NT2/D1 (cell line): ENCODE data around the gene TP53I11.

Source experiments
- DNase-seq: peaks from one replicate; pipeline ENCODE4 v3.0.0-alpha.2; 2011; ENCODE audit warnings: low read depth, low spot score
- H3K27me3 ChIP-seq: 2 replicates; pipeline ENCODE4 v1.6.0; 2011; ENCODE audit warnings: mild to moderate bottlenecking; ENCODE audit not compliant: insufficient read length, insufficient read depth
- H3K36me3 ChIP-seq: 2 replicates; pipeline ENCODE4 v1.6.1; 2011; ENCODE audit warnings: mild to moderate bottlenecking, low read length, mixed read lengths; ENCODE audit not compliant: insufficient read depth, insufficient read length
- H3K4me1 ChIP-seq: 2 replicates; pipeline ENCODE4 v1.5.1; 2011; ENCODE audit not compliant: insufficient read depth, insufficient read length
- H3K4me3 ChIP-seq: 2 replicates; pipeline ENCODE4 v1.5.1; 2011; ENCODE audit warnings: low read depth; ENCODE audit not compliant: insufficient read length
- H3K9ac ChIP-seq: 2 replicates; pipeline ENCODE4 v1.6.0; 2011; ENCODE audit warnings: low read depth; ENCODE audit not compliant: insufficient read length
- H3K9me3 ChIP-seq: 2 replicates; pipeline ENCODE4 v1.5.1; 2011; ENCODE audit warnings: mild to moderate bottlenecking, low read length; ENCODE audit not compliant: insufficient read depth
- SUZ12 ChIP-seq: IDR thresholded peaks from 2 replicates; pipeline ENCODE4 v1.6.1; 2011; ENCODE audit not compliant: insufficient read length, insufficient read depth; ENCODE audit errors: extremely low read depth
- YY1 ChIP-seq: IDR thresholded peaks from 2 replicates; pipeline ENCODE4 v1.6.1; 2011; ENCODE audit not compliant: insufficient read length, insufficient read depth
- ZNF274 ChIP-seq: IDR thresholded peaks from 2 replicates; pipeline ENCODE4 v1.6.1; 2011; ENCODE audit warnings: mild to moderate bottlenecking, low read depth, low read length

The TP53I11 gene

GRCh38 chr11:44936951-44937543, 13.6 kb downstream of the TP53I11 start:
- Histone ChIP-seq H3K27me3 (no peaks in the 10 kb centered on the region), H3K9me3 (no peaks in the 10 kb centered on the region), H3K4me1 (peaks cover 53% of the 10 kb centered on the region), H3K36me3 (peaks cover 63% of the 10 kb centered on the region), H3K4me3 (no peak overlapping the region), H3K9ac (no peak overlapping the region)
- TF ChIP-seq ZNF274, result no peak
- no peak for TF ChIP-seq YY1
- TF ChIP-seq SUZ12, result no peak
- DNase-seq, result no peak

- Histone ChIP-seq H3K36me3 (peaks cover 63% of the 10 kb centered on the region), H3K4me3 (no peak overlapping the region), H3K9me3 (no peaks in the 10 kb centered on the region), H3K4me1 (peaks cover 48% of the 10 kb centered on the region), H3K9ac (no peak overlapping the region), H3K27me3 (no peaks in the 10 kb centered on the region)
- TF ChIP-seq YY1, result no peak
- TF ChIP-seq SUZ12, result no peak
- no peak for TF ChIP-seq ZNF274
- DNase-seq, result peak; percentile 91
These were observed 14.2 kb downstream of the TP53I11 start for GRCh38 chr11:44936525-44936924.

GRCh38 chr11:44934735-44935250, 15.9 kb downstream of the TP53I11 start:
- Histone ChIP-seq H3K36me3 (peaks cover 65% of the 10 kb centered on the region), H3K4me1 (peaks cover 56% of the 10 kb centered on the region), H3K9ac (no peak overlapping the region), H3K4me3 (no peak overlapping the region), H3K9me3 (no peaks in the 10 kb centered on the region), H3K27me3 (no peaks in the 10 kb centered on the region)
- TF ChIP-seq ZNF274 (no peak), SUZ12 (no peak), YY1 (no peak)
- no peak for DNase-seq

- no peak for DNase-seq
- Histone ChIP-seq H3K36me3 (peaks cover 65% of the 10 kb centered on the region), H3K4me1 (peaks cover 60% of the 10 kb centered on the region), H3K4me3 (no peak overlapping the region), H3K27me3 (no peaks in the 10 kb centered on the region), H3K9ac (no peak overlapping the region), H3K9me3 (no peaks in the 10 kb centered on the region)
- TF ChIP-seq YY1, result no peak
- TF ChIP-seq ZNF274, result no peak
- no peak for TF ChIP-seq SUZ12
These were observed 16.6 kb downstream of the TP53I11 start for GRCh38 chr11:44934110-44934509.

GRCh38 chr11:44931466-44931865, 19.2 kb downstream of the TP53I11 start:
- no peak for DNase-seq
- TF ChIP-seq SUZ12 (no peak), YY1 (no peak), ZNF274 (no peak)
- Histone ChIP-seq H3K27me3 (no peaks in the 10 kb centered on the region), H3K9me3 (no peaks in the 10 kb centered on the region), H3K4me1 (peaks cover 52% of the 10 kb centered on the region), H3K9ac (peak overlapping the region; percentile 51), H3K4me3 (no peak overlapping the region), H3K36me3 (peaks cover 66% of the 10 kb centered on the region)

- H3K4me3 ChIP-seq, result no peak overlapping the region
- TF ChIP-seq YY1 (no peak), ZNF274 (no peak), SUZ12 (no peak)
- DNase-seq, result no peak
- H3K9me3 ChIP-seq, result no peaks in the 10 kb centered on the region
- H3K27me3 ChIP-seq, result no peaks in the 10 kb centered on the region
- H3K9ac ChIP-seq, result no peak overlapping the region
- H3K4me1 ChIP-seq, result peaks cover 46% of the 10 kb centered on the region
- H3K36me3 ChIP-seq, result peaks cover 66% of the 10 kb centered on the region
These were observed 19.9 kb downstream of the TP53I11 start for GRCh38 chr11:44930588-44931302.

GRCh38 chr11:44928816-44929215, 21.9 kb downstream of the TP53I11 start:
- peaks cover 39% of the 10 kb centered on the region for H3K4me1 ChIP-seq
- H3K9ac ChIP-seq, result no peak overlapping the region
- no peak for TF ChIP-seq YY1
- no peak for TF ChIP-seq SUZ12
- TF ChIP-seq ZNF274, result no peak

More at GRCh38 chr11:44928816-44929215, 21.9 kb downstream of the TP53I11 start:
- Histone ChIP-seq H3K36me3 (peaks cover 57% of the 10 kb centered on the region), H3K27me3 (no peaks in the 10 kb centered on the region), H3K9me3 (no peaks in the 10 kb centered on the region), H3K4me3 (no peak overlapping the region)
- peak; percentile 79 for DNase-seq
